ENCODE measurements around the gene COL5A1. TPM values are rescaled to one million over a fixed set of nuclear protein-coding genes. Genes with fewer than 3 reads are reported as not detected.

The COL5A1 gene
- total and polyA plus RNA-seq, 2 donors (not counting 1 experiment from before 2014, with no cell fraction given): 72.8 to 109 TPM

DNA sequence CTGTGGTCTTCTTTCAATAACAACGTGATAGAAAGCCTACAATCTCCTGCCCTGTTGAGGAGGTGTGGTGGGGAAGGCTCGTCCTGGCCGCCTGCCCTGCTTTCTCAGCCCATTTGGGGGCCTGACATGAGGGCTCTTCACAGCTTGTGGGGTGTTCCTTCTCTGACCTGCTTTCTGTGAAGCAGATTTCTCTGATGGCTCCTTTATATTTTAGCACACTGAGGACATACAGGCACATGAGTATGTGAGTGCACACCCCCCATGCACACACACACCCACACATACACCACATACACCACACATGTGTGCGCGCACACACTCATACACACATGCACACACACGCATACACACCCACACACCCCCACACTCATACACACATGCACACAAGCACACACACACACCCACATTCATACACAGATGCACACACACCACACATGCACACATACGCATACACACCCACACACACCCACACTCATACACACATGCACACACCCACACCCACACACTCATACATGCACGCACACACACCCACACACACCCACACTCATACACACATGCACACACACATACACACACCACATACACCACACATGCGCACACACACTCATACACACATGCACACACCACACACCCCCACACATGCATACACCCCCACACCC, 117.5 kb downstream of the COL5A1 start:
- no peak for TF ChIP-seq EZH2 (IDR thresholded peaks at IDR 0.05; ENCODE audit: low read length, missing control alignments)
- no peak for TF ChIP-seq CTCF (conservative IDR thresholded peaks at IDR 0.05 in 1 of 2, IDR thresholded peaks at IDR 0.05 in 1 of 2; ENCODE audit: low read depth in 1 of 2, low read length in 2 of 2)
- peaks cover 49% of the 10 kb centered on the region for H3K36me3 ChIP-seq (ENCODE audit: control insufficient read depth, insufficient read depth, low read length)
- no peak overlapping the region for H3K9ac ChIP-seq (ENCODE audit: insufficient read depth, low read length)
- no peak overlapping the region for H3K27ac ChIP-seq (ENCODE audit: insufficient read depth, low read length)
- H3K79me2 ChIP-seq (ENCODE audit: control insufficient read depth, insufficient read depth, low read length): no peaks in the 10 kb centered on the region
- H3K4me2 ChIP-seq (ENCODE audit: extremely low read depth, insufficient read depth, low read length): no peak overlapping the region
- H3K27me3 ChIP-seq (ENCODE audit: control insufficient read depth, insufficient read depth, low read length): no peaks in the 10 kb centered on the region
- no peaks in the 10 kb centered on the region for H4K20me1 ChIP-seq (ENCODE audit: control insufficient read depth, extremely low read depth, insufficient read depth, low read length)
- no peak overlapping the region for H2AFZ ChIP-seq (ENCODE audit: low read length)
- no peak overlapping the region for H3K4me3 ChIP-seq (replicated peaks in 1 of 4; ENCODE audit: control extremely low read depth in 1 of 4, insufficient read depth in 1 of 4, low read depth in 3 of 4, low read length in 4 of 4)
- H3K9me3 ChIP-seq (ENCODE audit: control insufficient read depth, insufficient read depth, low read depth, low read length): no peaks in the 10 kb centered on the region
- no peaks in the 10 kb centered on the region for H3K4me1 ChIP-seq (ENCODE audit: control insufficient read depth, extremely low read depth, insufficient read depth, low read length)
- peak in 1 of 2 donors; percentile 61 for DNase-seq (ENCODE audit: low read depth in 2 of 2)

DNA sequence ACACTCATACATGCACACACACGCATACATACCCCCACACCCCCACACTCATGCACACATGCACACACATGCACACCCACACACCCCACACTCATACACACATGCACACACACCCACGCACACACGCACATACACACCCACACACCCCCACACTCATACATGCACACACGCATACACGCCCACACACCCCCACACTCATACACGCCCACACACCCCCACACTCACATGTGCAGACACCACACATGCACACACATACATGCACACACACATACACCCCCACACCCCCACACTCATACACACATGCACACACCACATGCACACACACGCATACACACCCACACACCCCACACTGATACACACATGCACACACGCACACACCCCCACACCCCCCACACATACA, 118.3 kb downstream of the COL5A1 start:
- DNase-seq (ENCODE audit: low read depth in 2 of 2): peak in 1 of 2 donors; percentile 32
- H3K4me2 ChIP-seq (ENCODE audit: extremely low read depth, insufficient read depth, low read length): no peak overlapping the region
- TF ChIP-seq EZH2 (IDR thresholded peaks at IDR 0.05; ENCODE audit: low read length, missing control alignments) (no peak), CTCF (conservative IDR thresholded peaks at IDR 0.05 in 1 of 2, IDR thresholded peaks at IDR 0.05 in 1 of 2; ENCODE audit: low read depth in 1 of 2, low read length in 2 of 2) (no peak)
- H3K79me2 ChIP-seq (ENCODE audit: control insufficient read depth, insufficient read depth, low read length): no peaks in the 10 kb centered on the region
- H3K9ac ChIP-seq (ENCODE audit: insufficient read depth, low read length): no peak overlapping the region
- H3K27me3 ChIP-seq (ENCODE audit: control insufficient read depth, insufficient read depth, low read length): no peaks in the 10 kb centered on the region
- no peak overlapping the region for H3K4me3 ChIP-seq (replicated peaks in 1 of 4; ENCODE audit: control extremely low read depth in 1 of 4, insufficient read depth in 1 of 4, low read depth in 3 of 4, low read length in 4 of 4)
- no peak overlapping the region for H2AFZ ChIP-seq (ENCODE audit: low read length)
- H3K9me3 ChIP-seq (ENCODE audit: control insufficient read depth, insufficient read depth, low read depth, low read length): no peaks in the 10 kb centered on the region
- H4K20me1 ChIP-seq (ENCODE audit: control insufficient read depth, extremely low read depth, insufficient read depth, low read length): no peaks in the 10 kb centered on the region
- no peaks in the 10 kb centered on the region for H3K4me1 ChIP-seq (ENCODE audit: control insufficient read depth, extremely low read depth, insufficient read depth, low read length)
- H3K27ac ChIP-seq (ENCODE audit: insufficient read depth, low read length): no peak overlapping the region
- peaks cover 50% of the 10 kb centered on the region for H3K36me3 ChIP-seq (ENCODE audit: control insufficient read depth, insufficient read depth, low read length)

DNA sequence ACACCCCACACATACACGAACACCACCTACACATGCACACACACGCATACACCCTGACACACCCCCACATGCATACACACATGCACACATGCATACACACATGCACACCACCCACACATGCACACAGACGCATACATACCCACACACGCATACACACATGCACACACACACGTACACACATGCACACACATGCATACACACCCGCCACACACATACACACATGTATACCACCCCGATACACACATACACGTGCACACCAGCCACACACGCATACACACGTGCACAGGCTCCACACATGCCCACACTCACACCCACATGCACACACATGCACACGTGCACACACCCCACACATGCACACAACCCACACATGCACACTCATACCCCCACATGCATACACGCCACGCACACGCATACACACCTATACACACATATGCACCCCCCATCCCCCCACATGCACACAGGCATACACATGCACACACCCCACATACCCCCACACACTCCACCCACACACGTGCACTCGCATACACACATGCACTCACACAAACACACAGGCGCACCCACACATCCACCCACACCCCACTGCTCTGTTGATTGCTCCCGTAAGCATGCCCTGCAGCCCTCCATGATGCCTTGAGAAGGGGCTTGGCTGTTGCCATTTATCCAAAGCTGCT, 119.3 kb downstream of the COL5A1 start:
- no peak overlapping the region for H3K9ac ChIP-seq (ENCODE audit: insufficient read depth, low read length)
- TF ChIP-seq CTCF (conservative IDR thresholded peaks at IDR 0.05 in 1 of 2, IDR thresholded peaks at IDR 0.05 in 1 of 2; ENCODE audit: low read depth in 1 of 2, low read length in 2 of 2): no peak
- no peak for TF ChIP-seq EZH2 (IDR thresholded peaks at IDR 0.05; ENCODE audit: low read length, missing control alignments)
- H3K9me3 ChIP-seq (ENCODE audit: control insufficient read depth, insufficient read depth, low read depth, low read length): no peaks in the 10 kb centered on the region
- no peaks in the 10 kb centered on the region for H4K20me1 ChIP-seq (ENCODE audit: control insufficient read depth, extremely low read depth, insufficient read depth, low read length)
- no peak for DNase-seq (ENCODE audit: low read depth in 2 of 2)
- H3K27ac ChIP-seq (ENCODE audit: insufficient read depth, low read length): no peak overlapping the region
- H3K4me3 ChIP-seq (replicated peaks in 1 of 4; ENCODE audit: control extremely low read depth in 1 of 4, insufficient read depth in 1 of 4, low read depth in 3 of 4, low read length in 4 of 4): no peak overlapping the region
- no peaks in the 10 kb centered on the region for H3K4me1 ChIP-seq (ENCODE audit: control insufficient read depth, extremely low read depth, insufficient read depth, low read length)
- H2AFZ ChIP-seq (ENCODE audit: low read length): no peak overlapping the region
- H3K27me3 ChIP-seq (ENCODE audit: control insufficient read depth, insufficient read depth, low read length): no peaks in the 10 kb centered on the region
- H3K36me3 ChIP-seq (ENCODE audit: control insufficient read depth, insufficient read depth, low read length): peaks cover 57% of the 10 kb centered on the region
- H3K79me2 ChIP-seq (ENCODE audit: control insufficient read depth, insufficient read depth, low read length): no peaks in the 10 kb centered on the region
- H3K4me2 ChIP-seq (ENCODE audit: extremely low read depth, insufficient read depth, low read length): no peak overlapping the region

All from fibroblast of lung (primary cell).